Transverse colon (tissue), 4 donors: ENCODE measurements around the gene MSANTD2. TPM values are rescaled to one million over a fixed set of nuclear protein-coding genes. Genes with fewer than 3 reads are reported as not detected.
"Not testable (repeated sequence)": the region's sequence is repeated elsewhere in the genome, so short reads cannot be mapped to it uniquely, and the experiment has no call there.

Experiments used
- DNase-seq: peaks from one replicate; pipeline ENCODE4 v3.0.0-alpha.2; 2019
- H3K27ac ChIP-seq, 4 donors: fragments of 200-600 bp; sonication (generic); 2 replicates each; pipeline ENCODE4 v1.5.1; 2016 to 2018; ENCODE audit warnings: inconsistent platforms in 4 of 4
- H3K27me3 ChIP-seq: fragments of 200-600 bp; sonication (generic); 2 replicates; pipeline ENCODE4 v1.5.1; 2017; ENCODE audit warnings: inconsistent platforms
- H3K36me3 ChIP-seq, 4 donors: fragments of 200-600 bp; sonication (generic); 2 replicates each; pipeline ENCODE4 v1.5.1; 2017 to 2019; ENCODE audit warnings: inconsistent platforms in 4 of 4
- H3K4me1 ChIP-seq, 4 donors: fragments of 200-600 bp; sonication (generic); 2 replicates each; pipeline ENCODE4 v1.5.1; 2017 to 2020; ENCODE audit warnings: inconsistent platforms in 4 of 4
- H3K4me3 ChIP-seq, 4 donors: fragments of 200-600 bp; sonication (generic); 1 replicate in 1 of 4; 2 replicates in 3 of 4; pipeline versions ENCODE4 v1.5.1 to v1.6.1; 2017 to 2019; ENCODE audit warnings: inconsistent platforms in 4 of 4
- H3K9me3 ChIP-seq, 2 donors: fragments of 200-600 bp; sonication (generic); 2 replicates each; pipeline ENCODE4 v1.5.1; 2017 to 2019; ENCODE audit warnings: inconsistent platforms in 2 of 2
- CTCF ChIP-seq, 5 experiments: fragments of 200-600 bp in 3 of 5; fragments of 450-650 bp in 2 of 5; sonication (generic) in 3 of 5; IDR thresholded peaks; 1 replicate in 2 of 5; 2 replicates in 3 of 5; pipeline ENCODE4 v1.5.1; 2016 to 2017; ENCODE audit warnings: antibody characterized with exemption in 5 of 5, inconsistent platforms in 3 of 5, mild to moderate bottlenecking in 2 of 5, moderate library complexity in 1 of 5
- EP300 ChIP-seq: sonication (generic); formaldehyde crosslinking; IDR thresholded peaks from one replicate; pipeline ENCODE4 v1.6.1; 2017; ENCODE audit warnings: antibody characterized with exemption, low read depth
- POLR2A ChIP-seq: fragments of 450-650 bp; IDR thresholded peaks from one replicate; pipeline ENCODE4 v1.6.1; 2016; ENCODE audit warnings: antibody characterized with exemption, mild to moderate bottlenecking, moderate library complexity
- POLR2AphosphoS5 ChIP-seq, 3 donors: sonication (generic); formaldehyde crosslinking; IDR thresholded peaks; one replicate each; pipeline ENCODE4 v1.6.1; 2016; ENCODE audit warnings: antibody characterized with exemption in 3 of 3
- WGBS, 2 donors: methylation state at CpG; one replicate each; pipeline ENCODE4 v1.1.5; 2018; ENCODE audit warnings: low coverage in 1 of 2; 5-methylcytosine and 5-hydroxymethylcytosine counted together
- in situ Hi-C, 4 donors: fragments of 200-750 bp; cut with MboI; loops; one replicate each; pipeline versions ENCODE4 v1.15.0 to v1.15.1; 2017; ENCODE audit warnings: low sequenced_read_pairs in 3 of 4, low pct_ligation_motif_present in 1 of 4, low pct_unique_long_range_greater_than_20kb in 1 of 4
- intact Hi-C: fragments of 100-400 bp; cut with DNase I; formaldehyde crosslinking; loops from one replicate; pipeline ENCODE4 v1.15.1; 2023; ENCODE audit warnings: low total_unique reads
- total RNA-seq, 4 donors: library from RNA; depleted of rRNA; stranded (reverse); fragments of >200 nt; gene quantifications; one replicate each; pipeline ENCODE4 v1.1.0, GENCODE V29; 2016

Gene MSANTD2
- total RNA-seq, 4 donors from 2014 or later = 8.1 to 40.0 (median 15.1) TPM

DNA sequence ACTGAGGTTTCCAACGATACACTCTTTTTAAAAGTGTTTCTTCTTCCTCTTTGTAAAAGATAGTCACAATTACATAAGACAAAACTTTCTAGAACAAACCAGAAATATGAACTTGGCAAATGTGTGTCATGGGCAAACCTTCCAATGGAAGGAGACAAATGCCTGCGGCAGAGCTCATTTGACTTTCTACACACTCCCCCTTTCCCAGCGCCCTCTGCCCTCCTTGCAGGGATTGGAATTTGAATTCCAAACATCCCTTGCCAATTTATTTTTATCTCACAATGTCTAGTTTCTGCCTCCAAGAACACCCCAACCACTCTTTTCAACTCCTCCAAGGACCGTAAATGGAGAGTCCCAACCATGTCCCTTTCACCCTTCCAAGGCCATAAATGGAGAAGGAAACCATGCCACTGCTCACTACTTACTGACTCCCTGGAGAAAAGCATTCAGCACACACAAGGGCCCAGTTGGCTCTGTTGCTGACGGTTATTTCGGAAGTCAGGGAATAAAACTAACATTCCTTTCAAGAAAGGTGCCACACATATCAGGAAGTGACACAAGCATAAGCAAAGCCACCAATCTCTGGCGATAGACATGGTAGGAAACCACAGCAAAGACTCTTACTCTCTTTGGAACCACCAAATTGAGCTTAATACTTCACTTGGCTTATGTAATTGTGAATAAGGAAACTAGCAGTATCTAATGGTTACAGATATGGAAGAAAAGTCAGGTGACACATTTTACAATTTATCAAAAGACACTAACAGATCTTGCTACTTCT lies 23.2 kb downstream of the MSANTD2 start:
- Histone ChIP-seq H3K4me3 (no peak overlapping the region), H3K27me3 (no peaks in the 10 kb centered on the region), H3K4me1 (no peaks in the 10 kb centered on the region), H3K27ac (no peak overlapping the region), H3K9me3 (no peaks in the 10 kb centered on the region), H3K36me3 (peaks cover 0 to 3% (median 0%) of the 10 kb centered on the region in 4 donors)
- 93 to 98% methylated on average over 4 to 7 of the region's 7 CpGs for WGBS, 2 donors
- intact Hi-C loops (no loop called here), in situ Hi-C loops (no loop called here)
- DNase-seq = no peak
- TF ChIP-seq EP300 (no peak), CTCF (IDR thresholded peaks at IDR 0.05) (no peak), POLR2A (no peak), POLR2AphosphoS5 (IDR thresholded peaks at IDR 0.05) (no peak)

- in situ Hi-C loops = loop anchor here in 1 of 4 donors (25.0 kb wide), 1 partner anchor 109 kb away; the partner anchor contains the start of genes SIAE and SPA17
- H3K36me3 ChIP-seq = peaks cover 0 to 17% (median 0%) of the 10 kb centered on the region in 4 donors
- H3K27me3 ChIP-seq, H3K27ac ChIP-seq, H3K4me3 ChIP-seq, intact Hi-C loops, DNase-seq, H3K9me3 ChIP-seq: not testable (repeated sequence)
- 92 to 94% methylated on average over 6 of the region's 6 CpGs for WGBS, 2 donors
- peaks cover 0 to 11% (median 3%) of the 10 kb centered on the region in 4 donors for H3K4me1 ChIP-seq
Observed at GRCh38 chr11:124770959-124771358, 29.2 kb downstream of the MSANTD2 start.

GRCh38 chr11:124769806-124770774 lies 30.1 kb downstream of the MSANTD2 start:
- peak overlapping the region in 3 of 4 donors; percentile 43 to 59 (median 57) for H3K27ac ChIP-seq

GRCh38 chr11:124768914-124769313 lies 31.3 kb downstream of the MSANTD2 start:
- peak overlapping the region in 3 of 4 donors; percentile 43 to 59 (median 57) for H3K27ac ChIP-seq
- no peaks in the 10 kb centered on the region for H3K9me3 ChIP-seq
- WGBS, 2 donors = 53 to 64% methylated on average over 4 to 8 of the region's 8 CpGs
- H3K4me1 ChIP-seq = peaks cover 0 to 13% (median 4%) of the 10 kb centered on the region in 4 donors
- peaks cover 0 to 17% (median 0%) of the 10 kb centered on the region in 4 donors for H3K36me3 ChIP-seq
- intact Hi-C loops = no loop called here
- H3K4me3 ChIP-seq = no peak overlapping the region
- H3K27me3 ChIP-seq = no peaks in the 10 kb centered on the region
- no peak for TF ChIP-seq EP300
- TF ChIP-seq POLR2A = no peak
- no peak for TF ChIP-seq POLR2AphosphoS5 (IDR thresholded peaks at IDR 0.05)
- no peak for TF ChIP-seq CTCF (IDR thresholded peaks at IDR 0.05)
- DNase-seq = peak; percentile 57
- in situ Hi-C loops = loop anchor here in 2 of 4 donors (10.0 to 25.0 kb wide), 3 partner anchors 66 to 107 kb away; partner anchors contain the start of genes SIAE (in 1 of the 2) and SPA17 (in 1 of the 2)

More at GRCh38 chr11:124769806-124770774, 30.1 kb downstream of the MSANTD2 start:
- Histone ChIP-seq H3K36me3 (peaks cover 0 to 17% (median 0%) of the 10 kb centered on the region in 4 donors), H3K4me1 (peaks cover 0 to 11% (median 3%) of the 10 kb centered on the region in 4 donors), H3K4me3 (no peak overlapping the region), H3K27me3 (no peaks in the 10 kb centered on the region), H3K9me3 (no peaks in the 10 kb centered on the region)
- DNase-seq = no peak
- intact Hi-C loops = no loop called here
- TF ChIP-seq POLR2A = no peak
- no peak for TF ChIP-seq EP300
- no peak for TF ChIP-seq POLR2AphosphoS5 (IDR thresholded peaks at IDR 0.05)
- TF ChIP-seq CTCF (IDR thresholded peaks at IDR 0.05) = no peak
- 96% methylated on average over 4 to 8 of the region's 8 CpGs for WGBS, 2 donors
- in situ Hi-C loops = loop anchor here in 2 of 4 donors (10.0 to 25.0 kb wide), 3 partner anchors 65 to 108 kb away; partner anchors contain the start of genes SIAE (in 1 of the 2) and SPA17 (in 1 of the 2)
